HEK293 (cell line): Measurements from ENCODE around the gene PRXL2B.

Source experiments
- CTCF ChIP-seq: fragments of 450-650 bp; formaldehyde crosslinking; IDR thresholded peaks from 2 replicates; pipeline ENCODE4 v1.5.1; 2016; ENCODE audit warnings: missing biosample characterization, missing genetic modification characterization
- TSHZ1 ChIP-seq: fragments of 450-650 bp; formaldehyde crosslinking; IDR thresholded peaks from 2 replicates; pipeline ENCODE4 v1.5.1; 2016; ENCODE audit warnings: missing biosample characterization, missing genetic modification characterization, borderline replicate concordance
- ZNF776 ChIP-seq: fragments of 450-650 bp; formaldehyde crosslinking; IDR thresholded peaks from 2 replicates; pipeline ENCODE4 v1.5.0; 2017; ENCODE audit warnings: missing biosample characterization, missing genetic modification characterization, borderline replicate concordance

GRCh38 chr1:2591581-2592261, 5.1 kb downstream of the PRXL2B start:
- no peak for TF ChIP-seq CTCF (tag by site-specific recombination)
- TF ChIP-seq TSHZ1 (tag by site-specific recombination): no peak
- TF ChIP-seq ZNF776 (tag by site-specific recombination): no peak
